Upper lobe of left lung (tissue), 6 donors: Measurements from ENCODE around the gene MEGF11. TPM values are rescaled to one million over a fixed set of nuclear protein-coding genes. Genes with fewer than 3 reads are reported as not detected.

Source experiments
- ATAC-seq, 2 donors: fragments of 200-7000 bp; cut with Tn5 transposase; one replicate each; pipeline ENCODE4 v1.9.1; 2022; ENCODE audit warnings: mild to moderate bottlenecking in 2 of 2, moderate library complexity in 2 of 2; ENCODE audit not compliant: low FRiP score in 2 of 2
- DNase-seq, 2 donors: peaks; one replicate each; pipeline ENCODE4 v3.0.0-alpha.2; 2019 to 2020
- H3K27ac ChIP-seq, 4 donors: fragments of 200-600 bp; sonication (generic); one replicate each; pipeline ENCODE4 v1.5.1; 2016 to 2019
- H3K27me3 ChIP-seq, 4 donors: fragments of 200-600 bp; sonication (generic); one replicate each; pipeline ENCODE4 v1.5.1; 2017 to 2019
- H3K36me3 ChIP-seq, 4 donors: fragments of 200-600 bp; sonication (generic); one replicate each; pipeline ENCODE4 v1.5.1; 2016 to 2019
- H3K4me1 ChIP-seq, 4 donors: fragments of 200-600 bp; sonication (generic); one replicate each; pipeline ENCODE4 v1.5.1; 2018 to 2019
- H3K4me3 ChIP-seq, 4 donors: fragments of 200-600 bp; sonication (generic); one replicate each; pipeline ENCODE4 v1.5.1; 2017 to 2019; ENCODE audit warnings: mild to moderate bottlenecking in 2 of 4, moderate library complexity in 1 of 4
- H3K9me3 ChIP-seq, 4 donors: fragments of 200-600 bp; sonication (generic); one replicate each; pipeline ENCODE4 v1.5.1; 2018 to 2019
- CTCF ChIP-seq, 6 experiments: fragments of 450-650 bp in 4 of 6; fragments of 200-600 bp in 2 of 6; sonication (generic) in 2 of 6; IDR thresholded peaks; one replicate each; pipeline ENCODE4 v1.5.1; 2016 to 2019; ENCODE audit warnings: antibody characterized with exemption in 6 of 6
- EP300 ChIP-seq, 4 donors: sonication (generic); formaldehyde crosslinking; IDR thresholded peaks; one replicate each; pipeline ENCODE4 v1.5.1; 2017; ENCODE audit warnings: antibody characterized with exemption in 4 of 4, control low read depth in 2 of 4
- POLR2A ChIP-seq, 4 donors: fragments of 450-650 bp; IDR thresholded peaks; one replicate each; pipeline ENCODE4 v1.5.1; 2016 to 2017; ENCODE audit warnings: antibody characterized with exemption in 4 of 4, mild to moderate bottlenecking in 2 of 4
- POLR2AphosphoS5 ChIP-seq, 2 donors: sonication (generic); formaldehyde crosslinking; IDR thresholded peaks; one replicate each; pipeline ENCODE4 v1.5.1; 2017; ENCODE audit warnings: antibody characterized with exemption in 2 of 2
- WGBS, 2 donors: methylation state at CpG; one replicate each; pipeline ENCODE4 v1.1.5; 2017 to 2018; 5-methylcytosine and 5-hydroxymethylcytosine counted together
- total RNA-seq, 6 donors: library from RNA; depleted of rRNA in 4 of 6; stranded (reverse); fragments of >200 nt in 4 of 6; gene quantifications; one replicate each; pipeline versions ENCODE4 v1.1.0 to v1.2.1, GENCODE V29; 2016 to 2021
- donor health status: DM: no; HTN: no; CAD: no; lungs with moderate emphysema.
- donor health status: DM: no; HTN: yes; CAD: no; lungs with severe emphysema.

MEGF11 gene
- total RNA-seq, 6 donors from 2014 or later = 1.5 to 4.0 (median 3.5) TPM; not detected in 3

- TF ChIP-seq CTCF (IDR thresholded peaks at IDR 0.05) (no peak), POLR2AphosphoS5 (IDR thresholded peaks at IDR 0.05) (no peak), POLR2A (IDR thresholded peaks at IDR 0.05) (no peak), EP300 (IDR thresholded peaks at IDR 0.05) (no peak)
- H3K4me1 ChIP-seq = peaks cover 2 to 7% (median 3%) of the 10 kb centered on the region in 4 donors
- no peaks in the 10 kb centered on the region for H3K9me3 ChIP-seq
- DNase-seq (no peak), ATAC-seq (no peak)
- no peaks in the 10 kb centered on the region for H3K27me3 ChIP-seq
- H3K36me3 ChIP-seq = peaks cover 0 to 83% (median 44%) of the 10 kb centered on the region in 4 donors
- no peak overlapping the region for H3K27ac ChIP-seq
- 95 to 100% methylated on average over 3 of the region's 3 CpGs for WGBS, 2 donors
- no peak overlapping the region for H3K4me3 ChIP-seq
Observed at GRCh38 chr15:65907661-65908060, 345.9 kb downstream of the MEGF11 start.

GRCh38 chr15:65906396-65906795 is 347.2 kb downstream of the MEGF11 start:
- 81 to 89% methylated on average over 1 of the region's 1 CpG for WGBS, 2 donors
- peaks cover 0 to 77% (median 38%) of the 10 kb centered on the region in 4 donors for H3K36me3 ChIP-seq

GRCh38 chr15:65904301-65904700 is 349.2 kb downstream of the MEGF11 start:
- Histone ChIP-seq H3K27me3 (no peaks in the 10 kb centered on the region), H3K27ac (no peak overlapping the region), H3K4me1 (peaks cover 8 to 16% (median 9%) of the 10 kb centered on the region in 4 donors), H3K4me3 (no peak overlapping the region), H3K36me3 (peaks cover 0 to 78% (median 36%) of the 10 kb centered on the region in 4 donors), H3K9me3 (no peaks in the 10 kb centered on the region)
- DNase-seq (no peak), ATAC-seq (no peak)
- TF ChIP-seq CTCF (IDR thresholded peaks at IDR 0.05) = no peak
- no peak for TF ChIP-seq POLR2A (IDR thresholded peaks at IDR 0.05)
- TF ChIP-seq EP300 (IDR thresholded peaks at IDR 0.05) = no peak
- no peak for TF ChIP-seq POLR2AphosphoS5 (IDR thresholded peaks at IDR 0.05)
- WGBS, 2 donors = 79 to 96% methylated on average over 4 of the region's 4 CpGs

More at GRCh38 chr15:65906396-65906795, 347.2 kb downstream of the MEGF11 start:
- no peak for DNase-seq
- peaks cover 8 to 14% (median 9%) of the 10 kb centered on the region in 4 donors for H3K4me1 ChIP-seq
- H3K4me3 ChIP-seq = no peak overlapping the region
- H3K27me3 ChIP-seq = no peaks in the 10 kb centered on the region
- no peak overlapping the region for H3K27ac ChIP-seq
- no peaks in the 10 kb centered on the region for H3K9me3 ChIP-seq
- TF ChIP-seq POLR2A (IDR thresholded peaks at IDR 0.05) = no peak
- TF ChIP-seq CTCF (IDR thresholded peaks at IDR 0.05) = no peak
- TF ChIP-seq POLR2AphosphoS5 (IDR thresholded peaks at IDR 0.05) = no peak
- TF ChIP-seq EP300 (IDR thresholded peaks at IDR 0.05) = no peak
- ATAC-seq = no peak

- DNase-seq (no peak), ATAC-seq (no peak)
- Histone ChIP-seq H3K4me1 (peaks cover 8 to 16% (median 9%) of the 10 kb centered on the region in 4 donors), H3K9me3 (no peaks in the 10 kb centered on the region), H3K27ac (no peak overlapping the region), H3K27me3 (no peaks in the 10 kb centered on the region), H3K36me3 (peaks cover 0 to 85% (median 38%) of the 10 kb centered on the region in 4 donors), H3K4me3 (no peak overlapping the region)
- TF ChIP-seq POLR2A (IDR thresholded peaks at IDR 0.05) (no peak), EP300 (IDR thresholded peaks at IDR 0.05) (no peak), POLR2AphosphoS5 (IDR thresholded peaks at IDR 0.05) (no peak), CTCF (IDR thresholded peaks at IDR 0.05) (no peak)
- WGBS, 2 donors = 84 to 86% methylated on average over 6 of the region's 6 CpGs
Observed at GRCh38 chr15:65903296-65904073, 350.1 kb downstream of the MEGF11 start.
